Measurements from ENCODE around the gene HCFC1. TPM values are rescaled to one million over a fixed set of nuclear protein-coding genes. Genes with fewer than 3 reads are reported as not detected.

HCFC1 gene
- total RNA-seq, 1 donor from 2014 or later, result 84.0 TPM

DNA sequence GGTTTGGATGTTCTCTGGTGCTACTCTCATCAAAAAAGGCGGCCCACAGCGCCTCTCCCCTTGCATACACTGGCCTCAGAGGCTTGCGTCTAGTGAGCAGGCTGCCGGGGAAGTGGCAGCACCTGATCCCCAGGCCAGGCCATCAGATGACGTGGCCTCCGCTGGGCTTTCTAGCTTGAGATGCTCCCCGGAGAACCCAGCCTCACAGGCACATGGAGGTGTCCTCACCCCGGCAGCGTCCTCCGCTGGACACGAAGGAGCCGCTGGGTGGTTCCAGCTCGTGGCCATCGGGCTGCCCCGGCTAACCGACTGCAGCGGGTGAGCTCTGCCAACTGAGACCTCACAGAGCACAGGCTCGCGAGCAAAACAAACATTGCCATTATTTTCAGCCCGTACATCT is 35.3 kb upstream of the HCFC1 start:
- peaks cover 8% of the 10 kb centered on the region for H3K9me3 Mint-ChIP-seq (ENCODE audit: unreplicated experiment)
- H3K27ac Mint-ChIP-seq (ENCODE audit: unreplicated experiment), result peak overlapping the region; percentile 78
- H3K27me3 Mint-ChIP-seq (ENCODE audit: unreplicated experiment), result peaks cover 2% of the 10 kb centered on the region
- H3K4me3 Mint-ChIP-seq (ENCODE audit: unreplicated experiment), result no peak overlapping the region
- peaks cover 33% of the 10 kb centered on the region for H3K4me1 Mint-ChIP-seq (ENCODE audit: low read depth, unreplicated experiment)
- TF ChIP-seq, protein P1, sequence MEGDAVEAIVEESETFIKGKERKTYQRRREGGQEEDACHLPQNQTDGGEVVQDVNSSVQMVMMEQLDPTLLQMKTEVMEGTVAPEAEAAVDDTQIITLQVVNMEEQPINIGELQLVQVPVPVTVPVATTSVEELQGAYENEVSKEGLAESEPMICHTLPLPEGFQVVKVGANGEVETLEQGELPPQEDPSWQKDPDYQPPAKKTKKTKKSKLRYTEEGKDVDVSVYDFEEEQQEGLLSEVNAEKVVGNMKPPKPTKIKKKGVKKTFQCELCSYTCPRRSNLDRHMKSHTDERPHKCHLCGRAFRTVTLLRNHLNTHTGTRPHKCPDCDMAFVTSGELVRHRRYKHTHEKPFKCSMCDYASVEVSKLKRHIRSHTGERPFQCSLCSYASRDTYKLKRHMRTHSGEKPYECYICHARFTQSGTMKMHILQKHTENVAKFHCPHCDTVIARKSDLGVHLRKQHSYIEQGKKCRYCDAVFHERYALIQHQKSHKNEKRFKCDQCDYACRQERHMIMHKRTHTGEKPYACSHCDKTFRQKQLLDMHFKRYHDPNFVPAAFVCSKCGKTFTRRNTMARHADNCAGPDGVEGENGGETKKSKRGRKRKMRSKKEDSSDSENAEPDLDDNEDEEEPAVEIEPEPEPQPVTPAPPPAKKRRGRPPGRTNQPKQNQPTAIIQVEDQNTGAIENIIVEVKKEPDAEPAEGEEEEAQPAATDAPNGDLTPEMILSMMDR (IDR thresholded peaks at IDR 0.05; ENCODE audit: partially characterized antibody, unreplicated experiment), result no peak
- peak; percentile 68 for DNase-seq
- H3K36me3 Mint-ChIP-seq (ENCODE audit: unreplicated experiment), result no peaks in the 10 kb centered on the region

GRCh38 chrX:154004315-154004714 is 32.7 kb upstream of the HCFC1 start:
- peak overlapping the region; percentile 98 for H3K27ac Mint-ChIP-seq (ENCODE audit: unreplicated experiment)
- H3K4me3 Mint-ChIP-seq (ENCODE audit: unreplicated experiment), result peak overlapping the region; percentile 69
- DNase-seq, result no peak
- no peaks in the 10 kb centered on the region for H3K36me3 Mint-ChIP-seq (ENCODE audit: unreplicated experiment)
- peaks cover 2% of the 10 kb centered on the region for H3K27me3 Mint-ChIP-seq (ENCODE audit: unreplicated experiment)
- H3K4me1 Mint-ChIP-seq (ENCODE audit: low read depth, unreplicated experiment), result peaks cover 38% of the 10 kb centered on the region
- H3K9me3 Mint-ChIP-seq (ENCODE audit: unreplicated experiment), result peaks cover 8% of the 10 kb centered on the region
- TF ChIP-seq, protein P1 (IDR thresholded peaks at IDR 0.05; ENCODE audit: partially characterized antibody, unreplicated experiment), result no peak

- Mint-ChIP-seq H3K4me3 (ENCODE audit: unreplicated experiment) (no peak overlapping the region), H3K36me3 (ENCODE audit: unreplicated experiment) (no peaks in the 10 kb centered on the region), H3K9me3 (ENCODE audit: unreplicated experiment) (peaks cover 6% of the 10 kb centered on the region), H3K27me3 (ENCODE audit: unreplicated experiment) (peaks cover 2% of the 10 kb centered on the region), H3K27ac (ENCODE audit: unreplicated experiment) (peak overlapping the region; percentile 92), H3K4me1 (ENCODE audit: low read depth, unreplicated experiment) (peaks cover 30% of the 10 kb centered on the region)
- DNase-seq, result no peak
- TF ChIP-seq, protein P1 (IDR thresholded peaks at IDR 0.05; ENCODE audit: partially characterized antibody, unreplicated experiment), result no peak
Observed at GRCh38 chrX:154002215-154002719, 30.6 kb upstream of the HCFC1 start.

DNA sequence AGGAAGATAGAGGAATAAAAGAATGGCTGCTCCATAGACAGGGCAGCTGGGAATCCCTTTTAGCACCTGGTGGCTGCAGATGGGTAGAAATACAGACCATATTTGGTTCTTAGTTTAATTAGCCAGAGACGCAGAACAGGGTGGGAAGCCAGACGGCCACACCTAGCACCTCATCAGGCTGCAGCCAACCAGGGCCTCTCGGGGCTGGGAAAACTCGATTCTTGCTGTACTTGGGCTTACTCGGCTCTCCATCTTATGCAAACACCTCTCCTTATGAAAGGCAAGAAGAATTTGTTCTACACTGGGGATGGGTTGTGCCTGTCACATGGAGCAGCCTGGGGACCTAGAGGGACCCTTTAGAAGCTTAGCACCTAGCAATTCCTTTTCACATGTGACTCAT is 28.4 kb upstream of the HCFC1 start:
- H3K27ac Mint-ChIP-seq (ENCODE audit: unreplicated experiment), result peak overlapping the region; percentile 64
- no peaks in the 10 kb centered on the region for H3K36me3 Mint-ChIP-seq (ENCODE audit: unreplicated experiment)
- TF ChIP-seq, protein P1 (IDR thresholded peaks at IDR 0.05; ENCODE audit: partially characterized antibody, unreplicated experiment), result no peak
- peaks cover 2% of the 10 kb centered on the region for H3K27me3 Mint-ChIP-seq (ENCODE audit: unreplicated experiment)
- H3K4me1 Mint-ChIP-seq (ENCODE audit: low read depth, unreplicated experiment), result peaks cover 18% of the 10 kb centered on the region
- DNase-seq, result no peak
- no peak overlapping the region for H3K4me3 Mint-ChIP-seq (ENCODE audit: unreplicated experiment)
- H3K9me3 Mint-ChIP-seq (ENCODE audit: unreplicated experiment), result peaks cover 6% of the 10 kb centered on the region

DNA sequence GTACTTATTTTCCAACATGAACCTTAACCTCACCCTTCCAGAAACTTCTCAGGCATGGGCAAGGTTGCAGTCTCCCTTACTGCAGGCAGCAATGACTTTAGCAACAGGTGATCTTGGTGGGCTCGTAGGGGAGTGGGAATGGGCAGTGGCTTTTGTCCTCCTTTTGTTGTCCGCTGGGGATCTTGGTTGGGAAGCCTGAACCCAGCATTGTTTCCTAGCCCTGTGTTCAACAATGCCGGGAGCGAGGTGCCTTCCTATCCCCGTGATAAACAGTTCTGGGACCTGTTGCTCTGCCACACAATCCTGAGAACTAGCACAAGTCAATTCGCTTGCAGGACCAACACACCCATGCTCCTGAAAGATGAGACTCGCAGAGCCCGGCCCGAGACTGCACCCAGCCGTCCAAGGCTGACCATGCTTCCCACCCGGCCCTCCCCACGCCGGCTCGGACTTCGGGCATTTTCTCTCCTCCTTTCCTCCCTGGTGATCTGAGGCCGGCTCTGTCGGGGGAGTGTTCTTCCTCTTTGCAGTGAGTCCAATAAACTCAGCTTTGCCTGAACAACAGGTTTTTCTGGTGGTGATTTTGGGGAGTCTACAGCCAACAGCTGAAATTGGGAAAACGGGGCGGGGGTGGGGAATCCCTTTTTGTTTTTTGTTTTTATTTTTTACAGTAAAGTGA is 27.9 kb upstream of the HCFC1 start:
- no peak for DNase-seq
- H3K36me3 Mint-ChIP-seq (ENCODE audit: unreplicated experiment), result no peaks in the 10 kb centered on the region
- H3K9me3 Mint-ChIP-seq (ENCODE audit: unreplicated experiment), result peaks cover 6% of the 10 kb centered on the region

More for the DNA sequence above, 27.9 kb upstream of the HCFC1 start:
- peak overlapping the region; percentile 64 for H3K27ac Mint-ChIP-seq (ENCODE audit: unreplicated experiment)
- H3K4me3 Mint-ChIP-seq (ENCODE audit: unreplicated experiment), result no peak overlapping the region
- H3K27me3 Mint-ChIP-seq (ENCODE audit: unreplicated experiment), result peaks cover 2% of the 10 kb centered on the region
- TF ChIP-seq, protein P1 (IDR thresholded peaks at IDR 0.05; ENCODE audit: partially characterized antibody, unreplicated experiment), result no peak
- peaks cover 16% of the 10 kb centered on the region for H3K4me1 Mint-ChIP-seq (ENCODE audit: low read depth, unreplicated experiment)

Data from glutamatergic neuron (in vitro differentiated cells).